Measurements from ENCODE around the gene FOXN1. TPM values are rescaled to one million over a fixed set of nuclear protein-coding genes. Genes with fewer than 3 reads are reported as not detected.

FOXN1 gene
- total and polyA plus RNA-seq, 8 donors: 0.02 to 0.19 (median 0.09) TPM; not detected in 5

DNA sequence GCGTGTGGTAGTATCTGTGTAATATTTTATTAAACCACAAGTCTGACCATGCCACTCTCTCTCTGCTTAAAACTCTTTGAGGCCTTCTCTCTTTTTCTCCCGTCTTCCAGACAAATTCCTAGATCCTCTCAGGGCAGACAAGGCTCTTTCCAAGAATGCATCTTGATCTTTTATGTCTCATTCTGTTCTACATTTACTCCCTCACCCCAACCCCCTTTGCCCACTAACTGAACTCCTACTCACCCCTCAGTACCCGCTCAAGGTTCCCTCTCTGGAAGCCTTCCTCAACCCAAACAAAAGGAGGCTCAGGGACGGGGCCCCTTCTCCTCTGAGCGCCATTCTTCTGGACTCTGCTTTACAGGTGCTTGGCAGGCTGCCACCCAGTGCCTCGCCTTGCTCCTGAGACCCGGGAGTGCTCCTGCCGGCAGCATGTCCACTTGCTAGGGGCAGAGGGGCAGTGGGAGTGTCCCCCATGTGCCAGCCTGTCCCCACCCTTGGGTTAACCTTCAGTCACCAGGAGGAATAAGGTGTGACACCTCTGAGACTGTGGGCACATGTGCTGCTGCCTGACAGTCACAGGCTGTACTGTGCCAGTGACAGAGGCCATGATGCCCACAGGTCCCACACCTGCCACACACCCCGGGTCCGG is 23.5 kb upstream of the FOXN1 start:
- H3K27ac ChIP-seq: no peak overlapping the region
- intact Hi-C loops (cut with DNase I): no loop called here
- DNase-seq: peak in 1 of 6 donors; percentile 55
- H3K4me3 ChIP-seq: no peak overlapping the region
- 66 to 68% methylated on average over 10 of the region's 10 CpGs for WGBS, 2 donors
- peak in 1 of 4 donors; percentile 32 for ATAC-seq
- FAIRE-seq: no peak
- H3K9me3 ChIP-seq: no peaks in the 10 kb centered on the region
- no peaks in the 10 kb centered on the region for H3K27me3 ChIP-seq
- no peaks in the 10 kb centered on the region for H3K4me1 ChIP-seq
- no peaks in the 10 kb centered on the region for H3K36me3 ChIP-seq
- TF ChIP-seq, protein P1, sequence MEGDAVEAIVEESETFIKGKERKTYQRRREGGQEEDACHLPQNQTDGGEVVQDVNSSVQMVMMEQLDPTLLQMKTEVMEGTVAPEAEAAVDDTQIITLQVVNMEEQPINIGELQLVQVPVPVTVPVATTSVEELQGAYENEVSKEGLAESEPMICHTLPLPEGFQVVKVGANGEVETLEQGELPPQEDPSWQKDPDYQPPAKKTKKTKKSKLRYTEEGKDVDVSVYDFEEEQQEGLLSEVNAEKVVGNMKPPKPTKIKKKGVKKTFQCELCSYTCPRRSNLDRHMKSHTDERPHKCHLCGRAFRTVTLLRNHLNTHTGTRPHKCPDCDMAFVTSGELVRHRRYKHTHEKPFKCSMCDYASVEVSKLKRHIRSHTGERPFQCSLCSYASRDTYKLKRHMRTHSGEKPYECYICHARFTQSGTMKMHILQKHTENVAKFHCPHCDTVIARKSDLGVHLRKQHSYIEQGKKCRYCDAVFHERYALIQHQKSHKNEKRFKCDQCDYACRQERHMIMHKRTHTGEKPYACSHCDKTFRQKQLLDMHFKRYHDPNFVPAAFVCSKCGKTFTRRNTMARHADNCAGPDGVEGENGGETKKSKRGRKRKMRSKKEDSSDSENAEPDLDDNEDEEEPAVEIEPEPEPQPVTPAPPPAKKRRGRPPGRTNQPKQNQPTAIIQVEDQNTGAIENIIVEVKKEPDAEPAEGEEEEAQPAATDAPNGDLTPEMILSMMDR (IDR thresholded peaks at IDR 0.05): no peak

DNA sequence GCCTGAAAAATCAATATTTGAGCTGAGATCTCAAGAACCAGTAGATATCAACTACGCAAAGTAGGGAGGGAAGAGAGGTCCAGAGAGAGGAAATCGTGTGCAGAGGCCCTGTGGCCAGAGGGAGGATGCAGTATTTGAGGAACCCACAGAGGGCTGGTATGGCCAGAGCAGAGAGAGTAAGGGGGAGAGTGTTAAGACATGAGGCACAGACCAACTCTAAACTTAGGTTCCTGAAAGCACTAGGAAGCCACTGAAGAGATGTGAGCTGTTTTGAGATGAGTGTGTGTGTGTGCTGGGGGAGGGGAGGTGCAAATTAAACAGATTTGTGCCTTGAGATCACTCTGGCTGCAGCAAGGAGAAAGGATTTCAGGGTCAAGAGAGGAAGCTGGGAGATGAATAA is 21.9 kb upstream of the FOXN1 start:
- FAIRE-seq (no peak), DNase-seq (no peak), ATAC-seq (no peak)
- no peak overlapping the region for H3K4me3 ChIP-seq
- no peaks in the 10 kb centered on the region for H3K4me1 ChIP-seq
- no peaks in the 10 kb centered on the region for H3K27me3 ChIP-seq
- intact Hi-C loops (cut with DNase I): no loop called here
- WGBS, 2 donors: 47 to 53% methylated on average over 2 of the region's 2 CpGs
- TF ChIP-seq, protein P1 (IDR thresholded peaks at IDR 0.05): no peak
- no peaks in the 10 kb centered on the region for H3K9me3 ChIP-seq
- no peaks in the 10 kb centered on the region for H3K36me3 ChIP-seq
- no peak overlapping the region for H3K27ac ChIP-seq

DNA sequence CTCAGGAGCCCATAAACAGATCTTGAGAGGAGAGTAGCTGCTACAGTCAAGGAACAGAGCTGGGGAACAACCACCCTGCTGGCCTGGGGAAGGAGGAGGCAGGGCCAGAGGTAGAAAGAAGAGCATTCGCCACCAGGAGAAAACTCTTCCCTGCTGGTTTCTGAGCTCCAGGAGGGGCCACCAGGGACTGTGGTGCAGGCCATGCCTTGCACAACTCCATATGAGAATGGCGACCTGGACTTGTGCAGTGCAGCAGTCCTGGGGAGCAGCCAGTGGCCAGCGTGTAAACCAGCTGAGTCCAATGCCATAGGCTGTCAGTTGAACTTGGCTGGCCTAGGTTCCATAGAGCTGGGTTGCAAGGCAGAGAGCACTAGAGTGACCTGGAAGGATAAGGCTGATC is 21.1 kb upstream of the FOXN1 start:
- no peak overlapping the region for H3K27ac ChIP-seq
- no peak overlapping the region for H3K4me3 ChIP-seq
- FAIRE-seq: no peak
- intact Hi-C loops (cut with DNase I): no loop called here
- no peaks in the 10 kb centered on the region for H3K27me3 ChIP-seq
- no peaks in the 10 kb centered on the region for H3K36me3 ChIP-seq
- H3K9me3 ChIP-seq: no peaks in the 10 kb centered on the region
- TF ChIP-seq, protein P1 (IDR thresholded peaks at IDR 0.05): no peak
- WGBS, 2 donors: 86 to 90% methylated on average over 3 of the region's 3 CpGs
- DNase-seq: no peak
- ATAC-seq: no peak
- H3K4me1 ChIP-seq: no peaks in the 10 kb centered on the region

DNA sequence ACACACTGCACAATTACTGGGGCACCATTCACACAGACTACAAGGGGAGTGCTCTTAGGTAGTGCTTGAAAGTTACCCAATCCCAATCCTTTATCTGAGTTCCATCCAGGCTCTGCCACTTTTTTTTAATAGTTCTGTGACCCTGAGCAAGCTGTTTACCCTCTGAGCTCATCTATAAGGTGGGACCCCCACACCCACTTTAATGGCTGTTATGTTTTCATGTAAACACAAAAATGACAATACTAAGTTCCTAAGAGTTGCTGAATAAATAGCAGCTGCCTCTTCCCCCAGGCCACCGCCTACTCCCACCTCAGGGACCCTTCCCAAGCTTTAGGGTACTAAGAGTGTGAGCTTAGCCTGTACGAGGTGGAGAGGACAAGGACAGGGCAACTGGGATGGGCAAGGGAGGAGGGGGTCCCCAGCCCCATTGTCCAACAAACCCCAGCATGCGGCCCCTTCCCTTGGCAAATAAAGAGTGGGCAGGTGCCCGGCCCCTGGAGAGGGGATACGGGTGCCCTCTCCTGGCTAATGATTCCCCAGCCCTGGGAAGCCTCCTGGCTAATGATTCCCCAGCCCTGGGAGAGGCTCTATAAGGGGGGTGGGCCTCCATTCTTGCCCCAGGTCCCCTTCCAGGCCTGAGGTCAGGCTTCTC is 18.1 kb upstream of the FOXN1 start:
- WGBS, 2 donors: 22 to 50% methylated on average over 5 of the region's 5 CpGs
- intact Hi-C loops (cut with DNase I): no loop called here
- no peak for FAIRE-seq
- H3K4me1 ChIP-seq: no peaks in the 10 kb centered on the region
- H3K9me3 ChIP-seq: no peaks in the 10 kb centered on the region
- H3K36me3 ChIP-seq: no peaks in the 10 kb centered on the region
- DNase-seq: no peak
- ATAC-seq: peak in 3 of 4 donors; percentile 40 to 78 (median 64)
- no peaks in the 10 kb centered on the region for H3K27me3 ChIP-seq
- no peak overlapping the region for H3K4me3 ChIP-seq
- TF ChIP-seq, protein P1 (IDR thresholded peaks at IDR 0.05): no peak
- no peak overlapping the region for H3K27ac ChIP-seq

All from pancreas (tissue), 10 donors.